Bronchial epithelial cell (primary cell): ENCODE measurements around the gene FANCC. TPM values are rescaled to one million over a fixed set of nuclear protein-coding genes. Genes with fewer than 3 reads are reported as not detected.
A peak's percentile ranks its signal among the peaks of the same experiment; 100 is the strongest.

ENCODE experiments used
- DNase-seq: peaks from one replicate; pipeline ENCODE4 v3.0.0-alpha.2; 2010; ENCODE audit warnings: low read depth
- FAIRE-seq: peaks from 2 replicates; lab custom pipeline; 2011; peaks lifted over from hg19 to GRCh38; lab: Jason Lieb, UNC
- H3K27me3 ChIP-seq: 2 replicates; pipeline ENCODE4 v1.5.1; 2011; ENCODE audit warnings: low read length; ENCODE audit not compliant: control insufficient read depth, insufficient read depth
- H3K36me3 ChIP-seq: 2 replicates; pipeline ENCODE4 v1.5.1; 2011; ENCODE audit warnings: low read length; ENCODE audit not compliant: control insufficient read depth, insufficient read depth
- H3K4me3 ChIP-seq: 2 replicates; pipeline ENCODE4 v1.5.1; 2011; ENCODE audit warnings: mild to moderate bottlenecking, low read depth, low read length, control low read depth
- total RNA-seq: library from RNA; depleted of rRNA; stranded (reverse); fragments of >200 nt; gene quantifications from 2 replicates; pipeline ENCODE4 v1.2.1, GENCODE V29; 2014
- TF ChIP-seq, protein P1 (sequence below): IDR thresholded peaks from 2 replicates; pipeline ENCODE4 v1.5.1; 2011; ENCODE audit warnings: mild to moderate bottlenecking, moderate library complexity, low read length, control low read depth, inconsistent platforms; ENCODE audit not compliant: insufficient read depth, severe bottlenecking

The FANCC gene
- total RNA-seq, 1 donor from 2014 or later, result 3.4 TPM

DNA sequence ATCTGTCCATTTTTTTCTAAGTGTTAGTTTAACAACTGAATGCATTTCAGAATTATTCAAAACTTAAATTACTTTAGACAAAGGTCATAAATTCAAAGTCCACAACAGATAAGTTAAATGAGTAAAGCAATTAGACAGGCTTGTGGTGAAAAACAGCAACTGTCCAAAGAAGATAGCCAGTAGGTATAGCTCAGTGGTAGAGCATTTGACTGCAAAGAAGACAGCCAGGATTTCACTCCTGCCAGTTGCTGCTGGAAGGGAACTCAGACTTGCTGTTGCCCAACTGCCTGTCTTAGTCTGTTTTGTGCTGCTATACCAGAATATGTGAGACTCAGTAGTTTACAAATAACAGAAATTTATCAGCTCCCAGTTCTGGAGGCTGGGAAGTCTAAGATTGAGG, 10.0 kb downstream of the FANCC start:
- TF ChIP-seq, protein P1, sequence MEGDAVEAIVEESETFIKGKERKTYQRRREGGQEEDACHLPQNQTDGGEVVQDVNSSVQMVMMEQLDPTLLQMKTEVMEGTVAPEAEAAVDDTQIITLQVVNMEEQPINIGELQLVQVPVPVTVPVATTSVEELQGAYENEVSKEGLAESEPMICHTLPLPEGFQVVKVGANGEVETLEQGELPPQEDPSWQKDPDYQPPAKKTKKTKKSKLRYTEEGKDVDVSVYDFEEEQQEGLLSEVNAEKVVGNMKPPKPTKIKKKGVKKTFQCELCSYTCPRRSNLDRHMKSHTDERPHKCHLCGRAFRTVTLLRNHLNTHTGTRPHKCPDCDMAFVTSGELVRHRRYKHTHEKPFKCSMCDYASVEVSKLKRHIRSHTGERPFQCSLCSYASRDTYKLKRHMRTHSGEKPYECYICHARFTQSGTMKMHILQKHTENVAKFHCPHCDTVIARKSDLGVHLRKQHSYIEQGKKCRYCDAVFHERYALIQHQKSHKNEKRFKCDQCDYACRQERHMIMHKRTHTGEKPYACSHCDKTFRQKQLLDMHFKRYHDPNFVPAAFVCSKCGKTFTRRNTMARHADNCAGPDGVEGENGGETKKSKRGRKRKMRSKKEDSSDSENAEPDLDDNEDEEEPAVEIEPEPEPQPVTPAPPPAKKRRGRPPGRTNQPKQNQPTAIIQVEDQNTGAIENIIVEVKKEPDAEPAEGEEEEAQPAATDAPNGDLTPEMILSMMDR, result no peak
- H3K4me3 ChIP-seq, result no peak overlapping the region
- no peaks in the 10 kb centered on the region for H3K36me3 ChIP-seq
- FAIRE-seq (no peak), DNase-seq (no peak)
- no peaks in the 10 kb centered on the region for H3K27me3 ChIP-seq

- Histone ChIP-seq H3K4me3 (no peak overlapping the region), H3K27me3 (no peaks in the 10 kb centered on the region), H3K36me3 (no peaks in the 10 kb centered on the region)
- FAIRE-seq (no peak), DNase-seq (no peak)
- TF ChIP-seq, protein P1, result no peak
Measured at GRCh38 chr9:95306819-95307218, 10.7 kb downstream of the FANCC start.

GRCh38 chr9:95305770-95306492, 11.6 kb downstream of the FANCC start:
- Histone ChIP-seq H3K4me3 (no peak overlapping the region), H3K27me3 (no peaks in the 10 kb centered on the region), H3K36me3 (no peaks in the 10 kb centered on the region)
- FAIRE-seq (no peak), DNase-seq (no peak)
- TF ChIP-seq, protein P1, result no peak

DNA sequence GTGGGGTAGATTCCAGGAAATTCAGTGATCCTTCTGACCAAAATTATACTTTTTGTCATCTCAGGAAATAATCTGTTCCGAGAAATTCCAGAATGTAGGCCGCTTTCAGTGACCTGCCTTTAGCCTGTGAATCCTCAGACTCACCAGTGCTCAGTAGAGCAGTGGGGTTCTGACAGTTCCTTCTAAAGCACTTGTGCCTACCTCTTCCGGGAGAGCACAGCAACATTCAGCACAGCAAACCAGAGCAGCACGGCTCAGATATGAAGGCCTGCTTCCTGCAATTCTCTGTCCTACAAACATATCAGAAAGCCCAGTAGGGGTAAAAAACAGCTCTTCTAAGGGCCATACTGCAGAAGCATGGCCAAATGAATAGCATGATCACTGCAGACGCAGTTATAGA, 15.0 kb downstream of the FANCC start:
- no peaks in the 10 kb centered on the region for H3K27me3 ChIP-seq
- no peak overlapping the region for H3K4me3 ChIP-seq
- FAIRE-seq (no peak), DNase-seq (no peak)
- H3K36me3 ChIP-seq, result no peaks in the 10 kb centered on the region
- TF ChIP-seq, protein P1, result no peak

DNA sequence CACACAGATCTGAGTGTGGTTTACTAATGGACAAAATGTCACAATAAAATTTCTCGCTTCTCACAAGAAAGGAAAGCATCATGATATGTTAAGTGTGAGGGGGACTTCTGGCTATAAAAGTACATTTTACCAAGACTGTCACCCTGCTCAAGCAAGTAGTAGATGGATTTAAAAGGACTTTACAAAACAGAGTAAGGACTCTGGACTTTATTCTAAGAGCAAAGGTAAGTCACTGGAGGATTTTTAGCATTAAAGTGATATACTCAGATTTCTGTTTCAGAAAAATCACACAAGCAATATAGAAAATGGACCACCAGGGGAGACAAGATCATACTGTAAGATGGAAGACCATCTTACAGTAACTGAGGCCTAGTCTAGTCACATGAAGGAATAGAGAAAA, 19.7 kb downstream of the FANCC start:
- TF ChIP-seq, protein P1, result no peak
- H3K27me3 ChIP-seq, result no peaks in the 10 kb centered on the region
- H3K36me3 ChIP-seq, result no peaks in the 10 kb centered on the region
- DNase-seq (no peak), FAIRE-seq (no peak)
- no peak overlapping the region for H3K4me3 ChIP-seq

- no peak for FAIRE-seq
- DNase-seq, result peak; percentile 67
Measured at GRCh38 chr9:95297316-95297715, 20.2 kb downstream of the FANCC start.

More at GRCh38 chr9:95297316-95297715, 20.2 kb downstream of the FANCC start:
- TF ChIP-seq, protein P1, result no peak
- no peaks in the 10 kb centered on the region for H3K36me3 ChIP-seq
- H3K4me3 ChIP-seq, result no peak overlapping the region
- no peaks in the 10 kb centered on the region for H3K27me3 ChIP-seq
